HCT116 (cell line): ENCODE data around the gene SZT2. TPM values are rescaled to one million over a fixed set of nuclear protein-coding genes. Genes with fewer than 3 reads are reported as not detected.
A peak's percentile ranks its signal among the peaks of the same experiment; 100 is the strongest.

Source experiments
- ATAC-seq: fragments of 200-7000 bp; cut with Tn5 transposase; 2 replicates; pipeline ENCODE4 v1.9.1; 2020; ENCODE audit warnings: mild to moderate bottlenecking, moderate library complexity
- BruUV-seq: library from RNA; stranded (reverse); fragments of 400-500 nt; replicated peaks from 2 replicates; lab custom pipeline; 2021; lab: Mats Ljungman, UMichigan
- CTCF ChIA-PET: fragments of 300-600 bp; sonication (Branson Sonifier 250); formaldehyde crosslinking; loops from one replicate; lab custom pipeline; 2021; ENCODE audit warnings: antibody characterized with exemption; lab: Charles Lee
- POLR2A ChIA-PET: fragments of 300-600, 350-600 bp; sonication (Branson Sonifier 250); formaldehyde crosslinking; loops from one replicate; lab custom pipeline; 2021; ENCODE audit warnings: antibody characterized with exemption; lab: Charles Lee
- RAD21 ChIA-PET, 2 experiments: fragments of 300-600 bp; sonication (Branson Sonifier 250); formaldehyde crosslinking; loops; one replicate each; lab custom pipeline; 2023; ENCODE audit warnings: low total read pairs in 2 of 2; ENCODE audit not compliant: uncharacterized antibody in 2 of 2, unreplicated experiment in 2 of 2, low non-redundant PET in 1 of 2; lab: Charles Lee
- DNase-seq: peaks from one replicate; pipeline ENCODE4 v3.0.0-alpha.2; 2010; ENCODE audit warnings: low read depth, low spot score
- H2AFZ ChIP-seq: fragments of 200-600 bp; shearing (Covaris generic), sonication (generic); 2 replicates; pipeline ENCODE4 v1.6.1; 2017; ENCODE audit warnings: low read depth, mixed run types, mixed read lengths, antibody characterized with exemption, low read length; ENCODE audit not compliant: poor library complexity, severe bottlenecking
- H3K27ac ChIP-seq: 2 replicates; pipeline ENCODE4 v1.5.1; 2012; ENCODE audit warnings: low read depth, low read length
- H3K27me3 ChIP-seq: fragments of 200-600 bp; sonication (generic); 2 replicates; pipeline ENCODE4 v1.6.1; 2016; ENCODE audit warnings: mixed run types, low read length, mixed read lengths; ENCODE audit not compliant: insufficient read depth
- H3K36me3 ChIP-seq, 2 experiments: fragments of 200-500 bp in 1 of 2; fragments of 200-600 bp in 1 of 2; sonication (Bioruptor generic) in 1 of 2; sonication (generic) in 1 of 2; 2 replicates each; pipeline versions ENCODE4 v1.5.1 to v1.6.1; 2014 to 2016; ENCODE audit warnings: low read length in 2 of 2, inconsistent platforms in 1 of 2, mixed read lengths in 1 of 2, mixed run types in 1 of 2; ENCODE audit not compliant: insufficient read depth in 2 of 2, control insufficient read depth in 1 of 2
- H3K4me1 ChIP-seq, 2 experiments: fragments of 200-600 bp in 1 of 2; sonication (generic) in 1 of 2; 2 replicates each; pipeline versions ENCODE4 v1.5.1 to v1.6.1; 2012 to 2017; ENCODE audit warnings: low read length in 2 of 2, inconsistent platforms in 1 of 2, mild to moderate bottlenecking in 1 of 2, mixed read lengths in 1 of 2, mixed run types in 1 of 2, moderate library complexity in 1 of 2; ENCODE audit not compliant: insufficient read depth in 2 of 2, control insufficient read depth in 1 of 2
- H3K4me2 ChIP-seq: fragments of 200-600 bp; sonication (generic); 2 replicates; pipeline ENCODE4 v1.6.1; 2017; ENCODE audit warnings: mixed run types, low read length, mixed read lengths
- H3K4me3 ChIP-seq, 2 experiments: fragments of 200-600 bp in 1 of 2; sonication (generic) in 1 of 2; replicated peaks in 1 of 2; 2 replicates each; pipeline ENCODE4 v1.5.1; 2011 to 2016; ENCODE audit warnings: low read length in 2 of 2, control low read depth in 1 of 2, low read depth in 1 of 2, mild to moderate bottlenecking in 1 of 2, mixed read lengths in 1 of 2, mixed run types in 1 of 2
- H3K79me2 ChIP-seq: fragments of 200-600 bp; sonication (generic); 2 replicates; pipeline ENCODE4 v1.6.1; 2017; ENCODE audit warnings: mild to moderate bottlenecking, mixed run types, low read length, moderate library complexity, mixed read lengths; ENCODE audit not compliant: insufficient read depth
- H3K9ac ChIP-seq: fragments of 200-600 bp; sonication (generic); 2 replicates; pipeline ENCODE4 v1.6.1; 2016; ENCODE audit warnings: low read length, mixed read lengths
- H3K9me2 ChIP-seq: fragments of 200-600 bp; sonication (generic), shearing (Covaris generic); 2 replicates; pipeline ENCODE4 v1.6.1; 2017; ENCODE audit warnings: mixed run types, mild to moderate bottlenecking, moderate library complexity; ENCODE audit not compliant: insufficient read depth
- H3K9me3 ChIP-seq, 2 experiments: fragments of 200-500 bp in 1 of 2; fragments of 200-600 bp in 1 of 2; sonication (Bioruptor generic) in 1 of 2; sonication (generic) in 1 of 2; 2 replicates each; pipeline ENCODE4 v1.6.1; 2014 to 2017; ENCODE audit warnings: low read length in 2 of 2, mixed read lengths in 2 of 2, inconsistent platforms in 1 of 2, low read depth in 1 of 2, mild to moderate bottlenecking in 1 of 2, mixed run types in 1 of 2, moderate library complexity in 1 of 2; ENCODE audit not compliant: control insufficient read depth in 1 of 2, insufficient read depth in 1 of 2
- H4K20me1 ChIP-seq: fragments of 200-600 bp; sonication (generic), shearing (Covaris generic); 2 replicates; pipeline ENCODE4 v1.6.1; 2017; ENCODE audit warnings: mixed run types, mild to moderate bottlenecking, moderate library complexity; ENCODE audit not compliant: insufficient read depth
- ATF3 ChIP-seq: IDR thresholded peaks from 2 replicates; pipeline ENCODE4 v1.6.1; 2012
- POLR2AphosphoS5 ChIP-seq: IDR thresholded peaks from 2 replicates; pipeline ENCODE4 v1.6.1; 2011; ENCODE audit warnings: mild to moderate bottlenecking, low read depth, low read length, moderate library complexity
- intact Hi-C: fragments of 100-400 bp; cut with micrococcal nuclease; formaldehyde crosslinking; loops from 2 replicates; pipeline ENCODE4 v1.10.0; 2022
- total RNA-seq: library from RNA; stranded (reverse); gene quantifications from one replicate; pipeline ENCODE4 v1.2.1, GENCODE V29; 2021; ENCODE audit not compliant: unreplicated experiment
- TF ChIP-seq, protein P1 (sequence below): IDR thresholded peaks from 2 replicates; pipeline ENCODE4 v1.6.1; 2012; ENCODE audit warnings: low read depth

Gene SZT2
- total RNA-seq, 1 experiment from 2014 or later = 43.0 TPM

DNA sequence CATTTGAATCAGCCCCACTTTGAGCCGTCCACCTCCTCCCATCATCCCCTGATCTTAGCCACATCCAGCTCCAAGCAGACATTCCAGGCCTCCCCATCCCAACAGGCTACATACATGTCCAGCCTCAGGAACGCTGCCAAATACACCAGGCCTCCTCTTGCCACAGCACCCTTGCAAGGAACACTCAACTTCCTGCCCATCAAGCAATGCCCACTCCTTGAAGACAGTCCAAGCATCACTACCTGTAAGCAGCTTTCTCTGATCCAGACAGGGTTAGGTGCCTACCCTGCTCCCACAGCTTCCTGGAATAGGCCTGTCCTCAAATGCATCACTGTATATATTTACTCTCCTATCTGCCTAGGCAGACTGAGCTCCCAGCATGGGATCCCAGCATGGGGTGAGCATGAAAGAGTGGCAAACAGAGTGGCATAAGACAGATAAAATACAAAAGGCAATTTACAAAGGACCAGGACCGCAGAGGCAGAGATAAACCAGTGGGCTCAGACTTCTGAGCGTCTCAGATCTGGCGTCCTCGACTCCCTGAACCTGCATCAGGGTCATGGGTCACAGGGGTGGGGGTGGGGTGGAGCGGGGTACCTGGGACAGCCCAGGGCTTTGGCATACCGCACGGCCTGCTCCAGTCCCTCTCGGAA lies 63.2 kb downstream of the SZT2 start:
- no peaks in the 10 kb centered on the region for H3K79me2 ChIP-seq
- peak overlapping the region; percentile 57 to 66 for H3K4me3 ChIP-seq
- H4K20me1 ChIP-seq = no peaks in the 10 kb centered on the region
- peak overlapping the region; percentile 63 for H3K27ac ChIP-seq
- no peaks in the 10 kb centered on the region for H3K9me3 ChIP-seq
- TF ChIP-seq ATF3 = no peak
- TF ChIP-seq, protein P1, sequence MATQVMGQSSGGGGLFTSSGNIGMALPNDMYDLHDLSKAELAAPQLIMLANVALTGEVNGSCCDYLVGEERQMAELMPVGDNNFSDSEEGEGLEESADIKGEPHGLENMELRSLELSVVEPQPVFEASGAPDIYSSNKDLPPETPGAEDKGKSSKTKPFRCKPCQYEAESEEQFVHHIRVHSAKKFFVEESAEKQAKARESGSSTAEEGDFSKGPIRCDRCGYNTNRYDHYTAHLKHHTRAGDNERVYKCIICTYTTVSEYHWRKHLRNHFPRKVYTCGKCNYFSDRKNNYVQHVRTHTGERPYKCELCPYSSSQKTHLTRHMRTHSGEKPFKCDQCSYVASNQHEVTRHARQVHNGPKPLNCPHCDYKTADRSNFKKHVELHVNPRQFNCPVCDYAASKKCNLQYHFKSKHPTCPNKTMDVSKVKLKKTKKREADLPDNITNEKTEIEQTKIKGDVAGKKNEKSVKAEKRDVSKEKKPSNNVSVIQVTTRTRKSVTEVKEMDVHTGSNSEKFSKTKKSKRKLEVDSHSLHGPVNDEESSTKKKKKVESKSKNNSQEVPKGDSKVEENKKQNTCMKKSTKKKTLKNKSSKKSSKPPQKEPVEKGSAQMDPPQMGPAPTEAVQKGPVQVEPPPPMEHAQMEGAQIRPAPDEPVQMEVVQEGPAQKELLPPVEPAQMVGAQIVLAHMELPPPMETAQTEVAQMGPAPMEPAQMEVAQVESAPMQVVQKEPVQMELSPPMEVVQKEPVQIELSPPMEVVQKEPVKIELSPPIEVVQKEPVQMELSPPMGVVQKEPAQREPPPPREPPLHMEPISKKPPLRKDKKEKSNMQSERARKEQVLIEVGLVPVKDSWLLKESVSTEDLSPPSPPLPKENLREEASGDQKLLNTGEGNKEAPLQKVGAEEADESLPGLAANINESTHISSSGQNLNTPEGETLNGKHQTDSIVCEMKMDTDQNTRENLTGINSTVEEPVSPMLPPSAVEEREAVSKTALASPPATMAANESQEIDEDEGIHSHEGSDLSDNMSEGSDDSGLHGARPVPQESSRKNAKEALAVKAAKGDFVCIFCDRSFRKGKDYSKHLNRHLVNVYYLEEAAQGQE = no peak
- TF ChIP-seq POLR2AphosphoS5 = peak; percentile 51
- TF ChIP-seq, all 23 proteins: peak for 1
- ChIA-PET RAD21 (interaction anchor here in 1 of 2 experiments (1.6 kb wide), 1 partner anchor 226 kb away, joined by 3 read pairs; no protein-coding TSS in a partner anchor), POLR2A (interaction anchor here (1.4 kb wide), 1 partner anchor 9 kb away, joined by 5 read pairs; no protein-coding TSS in a partner anchor), CTCF (no interaction called here)
- Histone ChIP-seq H3K36me3 (peaks cover 0 to 10% of the 10 kb centered on the region in 2 experiments; a peak in 2 of 4 replicates), H3K27me3 (no peaks in the 10 kb centered on the region), H3K9ac (peak overlapping the region; percentile 75), H3K4me2 (peak overlapping the region; percentile 90), H2AFZ (no peak overlapping the region), H3K4me1 (peaks cover 22 to 29% of the 10 kb centered on the region in 2 experiments), H3K9me2 (no peaks in the 10 kb centered on the region)
- peak; percentile 50 for ATAC-seq
- BruUV-seq = no TSS peak
- intact Hi-C loops = loop anchor here (10.0 kb wide), 1 partner anchor 592 kb away; no protein-coding TSS in a partner anchor
- no peak for DNase-seq
